IMR-90 (cell line): Measurements from ENCODE around the gene CIC. TPM values are rescaled to one million over a fixed set of nuclear protein-coding genes. Genes with fewer than 3 reads are reported as not detected.

Experiments
- ATAC-seq: fragments of 200-7000 bp; cut with Tn5 transposase; 2 replicates; pipeline ENCODE4 v1.9.1; 2020; ENCODE audit warnings: low read depth, mild to moderate bottlenecking, moderate library complexity
- BruUV-seq: library from RNA; stranded (reverse); fragments of 400-500 nt; replicated peaks from 2 replicates; lab custom pipeline; 2021; lab: Mats Ljungman, UMichigan
- CTCF ChIA-PET: fragments of 300-600 bp; formaldehyde crosslinking; extraction: SDS; loops from one replicate; lab custom pipeline; 2021; ENCODE audit warnings: antibody characterized with exemption; lab: Yijun Ruan, JAX
- POLR2A ChIA-PET: fragments of 300-600 bp; sonication (Branson Sonifier 250); formaldehyde crosslinking; loops from one replicate; lab custom pipeline; 2022; ENCODE audit warnings: antibody characterized with exemption; ENCODE audit not compliant: unreplicated experiment; lab: Charles Lee
- DNase-seq: peaks from one replicate; pipeline ENCODE4 v3.0.0; 2013
- H2AFZ ChIP-seq: replicated peaks from 2 replicates; pipeline ENCODE3; 2013; ENCODE audit warnings: low read length, mild to moderate bottlenecking; ENCODE audit not compliant: poor library complexity
- H2AK5ac ChIP-seq: 2 replicates; pipeline ENCODE4 v1.6.1; 2013; ENCODE audit warnings: low read depth, low read length, inconsistent platforms
- H2AK9ac ChIP-seq: replicated peaks from 2 replicates; pipeline ENCODE3; 2013; ENCODE audit warnings: mild to moderate bottlenecking, low read depth, low read length, moderate library complexity; ENCODE audit not compliant: poor library complexity
- H2BK120ac ChIP-seq: 2 replicates; pipeline ENCODE4 v1.6.1; 2013; ENCODE audit warnings: low read depth, low read length, inconsistent platforms
- H2BK15ac ChIP-seq: 3 replicates; pipeline ENCODE4 v1.6.1; 2013; ENCODE audit warnings: low read depth, low read length, inconsistent platforms
- H2BK20ac ChIP-seq: 2 replicates; pipeline ENCODE4 v1.6.1; 2013; ENCODE audit warnings: low read depth, mild to moderate bottlenecking, inconsistent platforms, low read length, moderate library complexity
- H2BK5ac ChIP-seq: 2 replicates; pipeline ENCODE4 v1.6.1; 2013; ENCODE audit warnings: mild to moderate bottlenecking, low read depth, low read length, inconsistent platforms; ENCODE audit not compliant: poor library complexity, severe bottlenecking
- H3K14ac ChIP-seq: replicated peaks from 2 replicates; pipeline ENCODE4 v1.6.1; 2013; ENCODE audit warnings: low read depth, low read length, inconsistent platforms
- H3K18ac ChIP-seq: 2 replicates; pipeline ENCODE4 v1.6.1; 2013; ENCODE audit warnings: low read depth, low read length, control low read depth
- H3K23ac ChIP-seq: 2 replicates; pipeline ENCODE4 v1.6.1; 2013; ENCODE audit warnings: low read depth, low read length, inconsistent platforms
- H3K27ac ChIP-seq: 2 replicates; pipeline ENCODE4 v1.5.1; 2013; ENCODE audit warnings: mild to moderate bottlenecking, control low read depth, low read length; ENCODE audit not compliant: insufficient read depth
- H3K27me3 ChIP-seq: 2 replicates; pipeline ENCODE4 v1.6.1; 2013; ENCODE audit warnings: low read length; ENCODE audit not compliant: control insufficient read depth, insufficient read depth
- H3K36me3 ChIP-seq: 2 replicates; pipeline ENCODE4 v1.6.1; 2013; ENCODE audit warnings: low read length, mixed read lengths; ENCODE audit not compliant: control insufficient read depth, insufficient read depth
- H3K4ac ChIP-seq: 2 replicates; pipeline ENCODE4 v1.6.1; 2013; ENCODE audit warnings: low read depth, low read length, inconsistent platforms
- H3K4me1 ChIP-seq: 2 replicates; pipeline ENCODE4 v1.6.1; 2013; ENCODE audit warnings: low read length, mixed read lengths; ENCODE audit not compliant: control insufficient read depth, insufficient read depth
- H3K4me2 ChIP-seq: 2 replicates; pipeline ENCODE4 v1.6.1; 2013; ENCODE audit warnings: low read depth, mild to moderate bottlenecking, control low read depth, low read length, moderate library complexity
- H3K4me3 ChIP-seq: 2 replicates; pipeline ENCODE4 v1.5.1; 2013; ENCODE audit warnings: low read depth, mild to moderate bottlenecking, control low read depth, low read length, moderate library complexity; ENCODE audit not compliant: insufficient read depth
- H3K56ac ChIP-seq: 2 replicates; pipeline ENCODE4 v1.6.1; 2013; ENCODE audit warnings: low read length, inconsistent platforms; ENCODE audit not compliant: insufficient read depth; ENCODE audit errors: extremely low read depth
- H3K79me1 ChIP-seq, 2 experiments: 2 replicates each; pipeline ENCODE4 v1.6.1; 2013; ENCODE audit warnings: low read length in 2 of 2, inconsistent platforms in 1 of 2, low read depth in 1 of 2
- H3K9ac ChIP-seq: 2 replicates; pipeline ENCODE4 v1.6.1; 2013; ENCODE audit warnings: low read depth, low read length, control low read depth
- H3K9me1 ChIP-seq: 2 replicates; pipeline ENCODE4 v1.6.1; 2013; ENCODE audit warnings: low read length, inconsistent platforms; ENCODE audit not compliant: insufficient read depth
- H3K9me3 ChIP-seq: 2 replicates; pipeline ENCODE4 v1.6.1; 2013; ENCODE audit warnings: low read length; ENCODE audit not compliant: control insufficient read depth, insufficient read depth
- H4K20me1 ChIP-seq: 2 replicates; pipeline ENCODE4 v1.6.1; 2013; ENCODE audit warnings: low read length, inconsistent platforms; ENCODE audit not compliant: insufficient read depth
- H4K5ac ChIP-seq: 2 replicates; pipeline ENCODE4 v1.6.1; 2013; ENCODE audit warnings: mild to moderate bottlenecking, low read depth, low read length, control low read depth
- H4K8ac ChIP-seq, 2 experiments: 2 replicates each; pipeline ENCODE4 v1.6.1; 2013; ENCODE audit warnings: low read depth in 2 of 2, low read length in 2 of 2, control low read depth in 1 of 2, inconsistent platforms in 1 of 2
- H4K91ac ChIP-seq: 2 replicates; pipeline ENCODE4 v1.6.1; 2013; ENCODE audit warnings: low read depth, low read length, inconsistent platforms; ENCODE audit not compliant: insufficient read depth
- CEBPB ChIP-seq: IDR thresholded peaks from 2 replicates; pipeline ENCODE4 v1.6.1; 2012; ENCODE audit warnings: low read depth, low read length, improper control_type of control experiment
- CTCF ChIP-seq: conservative IDR thresholded peaks from 2 replicates; pipeline ENCODE4 v1.5.1; 2012; ENCODE audit warnings: mild to moderate bottlenecking, low read depth, low read length, improper control_type of control experiment
- MAFK ChIP-seq: IDR thresholded peaks from 2 replicates; pipeline ENCODE4 v1.6.1; 2012; ENCODE audit warnings: low read depth, low read length, improper control_type of control experiment
- RAD21 ChIP-seq: IDR thresholded peaks from 2 replicates; pipeline ENCODE4 v1.6.1; 2012; ENCODE audit warnings: low read length, improper control_type of control experiment
- SMC3 ChIP-seq: fragments of 150-350 bp; IDR thresholded peaks from 2 replicates; pipeline ENCODE4 v1.6.1; 2016; ENCODE audit warnings: low read depth, mild to moderate bottlenecking, antibody characterized with exemption, low read length, moderate library complexity
- WGBS, 2 experiments: methylation state at CpG; one replicate each; pipeline versions ENCODE4 v1.1.5 to v1.1.7; 2013; ENCODE audit warnings: missing lambda C conversion rate in 2 of 2; ENCODE audit not compliant: insufficient read length in 1 of 2; ENCODE audit errors: extremely low coverage in 2 of 2; 5-methylcytosine and 5-hydroxymethylcytosine counted together
- dilution Hi-C: fragments of 300-500 bp; cut with HindIII; formaldehyde crosslinking; loops from one replicate; pipeline ENCODE4 v1.14.3; 2018; ENCODE audit warnings: low sequenced_read_pairs; ENCODE audit not compliant: unreplicated experiment
- in situ Hi-C: fragments of 300-500 bp; cut with MboI; formaldehyde crosslinking; loops from 3 replicates; pipeline ENCODE4 v1.14.3; 2019; ENCODE audit warnings: low sequenced_read_pairs, inconsistent platforms, mixed read lengths
- intact Hi-C: fragments of 100-400 bp; cut with micrococcal nuclease; formaldehyde crosslinking; loops from 2 replicates; pipeline ENCODE4 v1.10.0; 2022
- polyA plus RNA-seq, 3 experiments: library from polyadenylated mRNA; depleted of rRNA; stranded (reverse); fragments of >200 nt; gene quantifications; 2 replicates each; pipeline ENCODE4 v1.2.3, GENCODE V29; 2012; ENCODE audit warnings: low replicate concordance in 1 of 3
- total RNA-seq: library from RNA; depleted of rRNA; stranded (reverse); fragments of >200 nt; gene quantifications from 2 replicates; pipeline ENCODE4 v1.2.3, GENCODE V29; 2012

CIC gene
- total and polyA plus RNA-seq, 2 of the 4 experiments (the other 2 are of a cell fraction) = 1.8 to 23.2 TPM

GRCh38 chr19:42290523-42291434 is 21.7 kb downstream of the CIC start:
- no TSS peak for BruUV-seq
- H4K91ac ChIP-seq = no peak overlapping the region
- H3K23ac ChIP-seq = no peak overlapping the region
- H3K9ac ChIP-seq = no peak overlapping the region
- H3K4ac ChIP-seq = no peak overlapping the region
- in situ Hi-C loops = no loop called here
- no peak overlapping the region for H2BK20ac ChIP-seq
- no peaks in the 10 kb centered on the region for H3K27me3 ChIP-seq
- TF ChIP-seq CEBPB = no peak
- TF ChIP-seq RAD21 = peak; percentile 68
- TF ChIP-seq SMC3 = peak; percentile 65
- TF ChIP-seq CTCF = peak; percentile 68
- no peak for TF ChIP-seq MAFK
- H2BK120ac ChIP-seq = no peak overlapping the region
- H2BK15ac ChIP-seq = no peak overlapping the region
- no peak overlapping the region for H4K8ac ChIP-seq
- ChIA-PET CTCF (no interaction called here), POLR2A (no interaction called here)
- no peak overlapping the region for H3K4me2 ChIP-seq
- DNase-seq (no peak), ATAC-seq (peak; percentile 46)
- H3K36me3 ChIP-seq = peaks cover 76% of the 10 kb centered on the region
- H3K18ac ChIP-seq = no peak overlapping the region
- no peaks in the 10 kb centered on the region for H3K9me3 ChIP-seq
- no peak overlapping the region for H2AK5ac ChIP-seq
- H2BK5ac ChIP-seq = no peak overlapping the region
- no peak overlapping the region for H3K14ac ChIP-seq
- no peak overlapping the region for H3K4me3 ChIP-seq
- H4K20me1 ChIP-seq = peaks cover 14% of the 10 kb centered on the region
- no peak overlapping the region for H4K5ac ChIP-seq
- WGBS, 2 experiments = 91% methylated on average over 19 of the region's 31 CpGs; no CpG with 5 or more reads in 1 of the 2 experiments
- H3K4me1 ChIP-seq = peaks cover 7% of the 10 kb centered on the region; the same call in 1 of the 2 replicates
- dilution Hi-C loops = no loop called here
- H3K9me1 ChIP-seq = peaks cover 4% of the 10 kb centered on the region; the same call in 1 of the 2 replicates
- H2AFZ ChIP-seq = peak overlapping the region; percentile 58
- peaks cover 15 to 22% of the 10 kb centered on the region in 2 experiments for H3K79me1 ChIP-seq
- H3K27ac ChIP-seq = no peak overlapping the region
- H3K56ac ChIP-seq = no peak overlapping the region
- intact Hi-C loops = no loop called here
- peak overlapping the region; percentile 55 for H2AK9ac ChIP-seq
